Fibroblast of lung (primary cell): Measurements from ENCODE around the gene GLYATL1B. TPM values are rescaled to one million over a fixed set of nuclear protein-coding genes. Genes with fewer than 3 reads are reported as not detected.

Experiments
- DNase-seq, 2 donors: peaks; one replicate each; pipeline versions ENCODE4 v3.0.0 to v3.0.0-alpha.2; 2010; ENCODE audit warnings: low read depth in 2 of 2
- H2AFZ ChIP-seq: 2 replicates; pipeline ENCODE4 v1.5.1; 2012; ENCODE audit warnings: low read length, control low read depth, inconsistent platforms
- H3K27ac ChIP-seq: 2 replicates; pipeline ENCODE4 v1.5.1; 2011; ENCODE audit warnings: low read length, control low read depth; ENCODE audit not compliant: insufficient read depth
- H3K27me3 ChIP-seq: 2 replicates; pipeline ENCODE4 v1.5.1; 2011; ENCODE audit warnings: mild to moderate bottlenecking, low read length; ENCODE audit not compliant: control insufficient read depth, insufficient read depth
- H3K36me3 ChIP-seq: 2 replicates; pipeline ENCODE4 v1.5.1; 2011; ENCODE audit warnings: low read length; ENCODE audit not compliant: control insufficient read depth, insufficient read depth
- H3K4me1 ChIP-seq: 2 replicates; pipeline ENCODE4 v1.5.1; 2011; ENCODE audit warnings: low read length; ENCODE audit not compliant: control insufficient read depth, insufficient read depth; ENCODE audit errors: extremely low read depth
- H3K4me2 ChIP-seq: 2 replicates; pipeline ENCODE4 v1.5.1; 2011; ENCODE audit warnings: low read length, control low read depth; ENCODE audit not compliant: insufficient read depth; ENCODE audit errors: extremely low read depth
- H3K4me3 ChIP-seq, 4 experiments: fragments of 200-600 bp in 1 of 4; sonication (generic) in 1 of 4; replicated peaks in 1 of 4; 2 replicates each; pipeline ENCODE4 v1.5.1; 2011 to 2016; ENCODE audit warnings: low read length in 4 of 4, low read depth in 3 of 4, mild to moderate bottlenecking in 3 of 4, control low read depth in 2 of 4, inconsistent platforms in 1 of 4, mixed read lengths in 1 of 4; ENCODE audit not compliant: insufficient read depth in 1 of 4; ENCODE audit errors: control extremely low read depth in 1 of 4
- H3K79me2 ChIP-seq: 2 replicates; pipeline ENCODE4 v1.5.1; 2012; ENCODE audit warnings: mild to moderate bottlenecking, low read length, inconsistent platforms; ENCODE audit not compliant: control insufficient read depth, insufficient read depth
- H3K9ac ChIP-seq: 2 replicates; pipeline ENCODE4 v1.5.1; 2011; ENCODE audit warnings: mild to moderate bottlenecking, low read length, control low read depth; ENCODE audit not compliant: insufficient read depth
- H3K9me3 ChIP-seq: 2 replicates; pipeline ENCODE4 v1.5.1; 2012; ENCODE audit warnings: low read depth, low read length; ENCODE audit not compliant: control insufficient read depth, insufficient read depth
- H4K20me1 ChIP-seq: 2 replicates; pipeline ENCODE4 v1.5.1; 2011; ENCODE audit warnings: low read length; ENCODE audit not compliant: control insufficient read depth, insufficient read depth; ENCODE audit errors: extremely low read depth
- CTCF ChIP-seq, 2 donors: IDR thresholded peaks in 1 of 2; conservative IDR thresholded peaks in 1 of 2; 1 replicate in 1 of 2; 2 replicates in 1 of 2; pipeline ENCODE4 v1.5.1; 2011 to 2012; ENCODE audit warnings: low read length in 2 of 2, control low read depth in 1 of 2, inconsistent platforms in 1 of 2, low read depth in 1 of 2, mild to moderate bottlenecking in 1 of 2
- EZH2 ChIP-seq: IDR thresholded peaks from 2 replicates; pipeline ENCODE4 v1.5.1; 2012; ENCODE audit warnings: low read length, control low read depth, mild to moderate bottlenecking; ENCODE audit errors: missing control alignments
- polyA plus RNA-seq, 2 donors: library from polyadenylated mRNA; depleted of rRNA in 1 of 2; stranded (reverse) in 1 of 2; unstranded in 1 of 2; fragments of >200 nt; gene quantifications; 2 replicates each; pipeline ENCODE4 v1.2.1, GENCODE V29; 2011 to 2012; ENCODE audit warnings: missing spikeins in 1 of 2
- total RNA-seq: library from RNA; depleted of rRNA; stranded (reverse); fragments of >200 nt; gene quantifications from 2 replicates; pipeline ENCODE4 v1.2.1, GENCODE V29; 2014

The GLYATL1B gene
- total and polyA plus RNA-seq, 2 donors (not counting 1 experiment from before 2014, with no cell fraction given) = not detected

- no peak for DNase-seq
- H3K9me3 ChIP-seq = no peaks in the 10 kb centered on the region
- H2AFZ ChIP-seq = no peak overlapping the region
- H3K27ac ChIP-seq = no peak overlapping the region
- H3K4me1 ChIP-seq = no peaks in the 10 kb centered on the region
- no peak overlapping the region for H3K9ac ChIP-seq
- peaks cover 4% of the 10 kb centered on the region for H3K79me2 ChIP-seq
- no peak overlapping the region for H3K4me2 ChIP-seq
- no peak overlapping the region for H3K4me3 ChIP-seq
- TF ChIP-seq EZH2 (no peak), CTCF (conservative IDR thresholded peaks at IDR 0.05 in 1 of 2, IDR thresholded peaks at IDR 0.05 in 1 of 2; ENCODE audit: low read depth in 1 of 2, low read length in 2 of 2) (no peak)
- H3K27me3 ChIP-seq = no peaks in the 10 kb centered on the region
- H4K20me1 ChIP-seq = no peaks in the 10 kb centered on the region
- H3K36me3 ChIP-seq = peaks cover 1% of the 10 kb centered on the region
Measured at GRCh38 chr11:59137190-59137589, 51.1 kb downstream of the GLYATL1B start.

- Histone ChIP-seq H3K27me3 (no peaks in the 10 kb centered on the region), H3K4me2 (no peak overlapping the region), H3K4me3 (no peak overlapping the region), H3K79me2 (peaks cover 4% of the 10 kb centered on the region), H3K36me3 (peaks cover 1% of the 10 kb centered on the region), H3K9ac (no peak overlapping the region), H4K20me1 (no peaks in the 10 kb centered on the region), H3K9me3 (no peaks in the 10 kb centered on the region), H3K4me1 (no peaks in the 10 kb centered on the region), H3K27ac (no peak overlapping the region), H2AFZ (no peak overlapping the region)
- no peak for DNase-seq
- TF ChIP-seq EZH2 (no peak), CTCF (conservative IDR thresholded peaks at IDR 0.05 in 1 of 2, IDR thresholded peaks at IDR 0.05 in 1 of 2; ENCODE audit: low read depth in 1 of 2, low read length in 2 of 2) (no peak)
Measured at GRCh38 chr11:59138643-59139042, 52.5 kb downstream of the GLYATL1B start.

GRCh38 chr11:59141191-59141590 is 55.1 kb downstream of the GLYATL1B start:
- no peak overlapping the region for H3K4me2 ChIP-seq
- H3K4me1 ChIP-seq = peaks cover 8% of the 10 kb centered on the region
- H3K9me3 ChIP-seq = no peaks in the 10 kb centered on the region
- H3K79me2 ChIP-seq = peaks cover 14% of the 10 kb centered on the region
- H3K27ac ChIP-seq = peak overlapping the region; percentile 97
- H3K27me3 ChIP-seq = no peaks in the 10 kb centered on the region
- peaks cover 1% of the 10 kb centered on the region for H3K36me3 ChIP-seq
- H2AFZ ChIP-seq = no peak overlapping the region
- no peak for TF ChIP-seq EZH2
- no peak for TF ChIP-seq CTCF (conservative IDR thresholded peaks at IDR 0.05 in 1 of 2, IDR thresholded peaks at IDR 0.05 in 1 of 2; ENCODE audit: low read depth in 1 of 2, low read length in 2 of 2)
- H3K9ac ChIP-seq = no peak overlapping the region
- H4K20me1 ChIP-seq = no peaks in the 10 kb centered on the region
- peak overlapping the region in 1 of 4 experiments; percentile 82 for H3K4me3 ChIP-seq
- DNase-seq = no peak
